Measurements from ENCODE around the gene WDR33. TPM values are rescaled to one million over a fixed set of nuclear protein-coding genes. Genes with fewer than 3 reads are reported as not detected.

WDR33 gene
- total and polyA plus RNA-seq, 2 of the 13 experiments (the other 11 are each of a cell fraction or from before 2014, with no cell fraction given) = 54.9 to 78.2 TPM

DNA sequence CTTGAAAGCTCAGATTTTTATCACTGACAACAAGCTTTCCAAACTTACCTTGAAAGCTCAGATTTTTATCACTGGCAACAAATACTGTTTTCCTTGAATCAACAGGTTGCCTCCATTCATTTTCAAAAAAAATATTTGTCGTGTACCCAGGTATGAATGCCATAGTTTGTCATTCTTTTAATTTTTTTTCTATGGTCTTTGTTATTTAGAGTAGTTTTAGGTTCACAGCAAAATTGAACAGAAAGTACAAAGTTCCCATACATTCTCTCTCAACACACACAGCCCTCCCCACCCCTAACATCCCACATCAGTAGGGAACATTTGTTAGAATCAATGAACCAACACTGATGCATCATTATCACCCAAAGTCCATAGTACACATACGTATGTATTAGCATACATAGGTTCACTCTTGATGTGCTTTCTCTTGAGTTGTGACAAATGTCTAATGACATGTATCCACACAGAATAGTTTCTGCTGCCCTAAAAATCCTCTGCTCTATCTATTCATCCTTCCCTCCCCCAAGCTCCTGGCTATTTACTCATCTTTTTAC, 25.9 kb downstream of the WDR33 start (continued):
- TF ChIP-seq TARDBP (CRISPR knock-in tag; IDR thresholded peaks at IDR 0.05) = peak; percentile 70; the same call in 1 of the 2 replicates
- peak; percentile 41; the same call in 1 of the 2 replicates for TF ChIP-seq KAT2B (IDR thresholded peaks at IDR 0.05; ENCODE audit: borderline replicate concordance, low read depth, low read length)
- TF ChIP-seq ZNF235 (CRISPR knock-in tag; IDR thresholded peaks at IDR 0.05; ENCODE audit: borderline replicate concordance) = no peak
- TF ChIP-seq ZNF674 (CRISPR knock-in tag; IDR thresholded peaks at IDR 0.05; ENCODE audit: low read depth) = no peak
- TF ChIP-seq NCOA2 (CRISPR knock-in tag; IDR thresholded peaks at IDR 0.05) = peak; percentile 53
- no peak for TF ChIP-seq MTF1 (CRISPR knock-in tag; IDR thresholded peaks at IDR 0.05)
- no peak for TF ChIP-seq NFE2L1 (CRISPR knock-in tag; IDR thresholded peaks at IDR 0.05; ENCODE audit: borderline replicate concordance)
- TF ChIP-seq, protein P1, sequence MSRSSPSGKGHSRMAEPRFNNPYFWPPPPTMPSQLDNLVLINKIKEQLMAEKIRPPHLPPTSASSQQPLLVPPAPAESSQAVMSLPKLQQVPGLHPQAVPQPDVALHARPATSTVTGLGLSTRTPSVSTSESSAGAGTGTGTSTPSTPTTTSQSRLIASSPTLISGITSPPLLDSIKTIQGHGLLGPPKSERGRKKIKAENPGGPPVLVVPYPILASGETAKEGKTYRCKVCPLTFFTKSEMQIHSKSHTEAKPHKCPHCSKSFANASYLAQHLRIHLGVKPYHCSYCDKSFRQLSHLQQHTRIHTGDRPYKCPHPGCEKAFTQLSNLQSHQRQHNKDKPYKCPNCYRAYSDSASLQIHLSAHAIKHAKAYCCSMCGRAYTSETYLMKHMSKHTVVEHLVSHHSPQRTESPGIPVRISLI (CRISPR knock-in tag; IDR thresholded peaks at IDR 0.05; ENCODE audit: borderline replicate concordance) = peak; percentile 65; the same call in 1 of the 2 replicates
- TF ChIP-seq IRF2 (CRISPR knock-in tag; IDR thresholded peaks at IDR 0.05) = peak; percentile 43; the same call in 1 of the 2 replicates
- peak; percentile 86; the same call in 1 of the 2 replicates for TF ChIP-seq ZNF557 (CRISPR knock-in tag; IDR thresholded peaks at IDR 0.05)
- no peak for TF ChIP-seq ZFP1 (CRISPR knock-in tag; IDR thresholded peaks at IDR 0.05)
- no peak for TF ChIP-seq ZSCAN22 (CRISPR knock-in tag; IDR thresholded peaks at IDR 0.05)
- TF ChIP-seq REPIN1 (CRISPR knock-in tag; IDR thresholded peaks at IDR 0.05; ENCODE audit: borderline replicate concordance, low read depth) = peak; percentile 63; the same call in 1 of the 2 replicates
- TF ChIP-seq ZNF629 (CRISPR knock-in tag; conservative IDR thresholded peaks at IDR 0.05) = no peak; the same call in 1 of the 2 replicates
- TF ChIP-seq ELF1 (CRISPR knock-in tag; IDR thresholded peaks at IDR 0.05) = no peak
- no peak for TF ChIP-seq ZNF34 (CRISPR knock-in tag; IDR thresholded peaks at IDR 0.05; ENCODE audit: borderline replicate concordance)
- TF ChIP-seq, protein P2, sequence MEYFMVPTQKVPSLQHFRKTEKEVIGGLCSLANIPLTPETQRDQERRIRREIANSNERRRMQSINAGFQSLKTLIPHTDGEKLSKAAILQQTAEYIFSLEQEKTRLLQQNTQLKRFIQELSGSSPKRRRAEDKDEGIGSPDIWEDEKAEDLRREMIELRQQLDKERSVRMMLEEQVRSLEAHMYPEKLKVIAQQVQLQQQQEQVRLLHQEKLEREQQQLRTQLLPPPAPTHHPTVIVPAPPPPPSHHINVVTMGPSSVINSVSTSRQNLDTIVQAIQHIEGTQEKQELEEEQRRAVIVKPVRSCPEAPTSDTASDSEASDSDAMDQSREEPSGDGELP (IDR thresholded peaks at IDR 0.05; ENCODE audit: borderline replicate concordance, low read depth) = no peak
- 0 out of 2 replicates have a peak, but pooled peaks have one; percentile 46 for TF ChIP-seq NFKBIZ (CRISPR knock-in tag; IDR thresholded peaks at IDR 0.05)
- peak; percentile 88; the same call in 1 of the 2 replicates for TF ChIP-seq GATAD2A (CRISPR knock-in tag; IDR thresholded peaks at IDR 0.05)
- TF ChIP-seq ZNF549 (CRISPR knock-in tag; IDR thresholded peaks at IDR 0.05) = no peak
- TF ChIP-seq DPF2 (CRISPR knock-in tag; IDR thresholded peaks at IDR 0.05; ENCODE audit: borderline replicate concordance, low read depth) = peak; percentile 61; the same call in 1 of the 2 replicates
- TF ChIP-seq ZFP90 (CRISPR knock-in tag; IDR thresholded peaks at IDR 0.05; ENCODE audit: borderline replicate concordance) = no peak
- TF ChIP-seq MEIS1 (CRISPR knock-in tag; IDR thresholded peaks at IDR 0.05; ENCODE audit: borderline replicate concordance) = no peak; the same call in 1 of the 2 replicates
- TF ChIP-seq ZNF761 (CRISPR knock-in tag; conservative IDR thresholded peaks at IDR 0.05) = 0 out of 2 replicates have a peak, but pooled peaks have one; percentile 30
- TF ChIP-seq KAT7 (CRISPR knock-in tag; IDR thresholded peaks at IDR 0.05; ENCODE audit: borderline replicate concordance) = no peak
- TF ChIP-seq, protein P3, sequence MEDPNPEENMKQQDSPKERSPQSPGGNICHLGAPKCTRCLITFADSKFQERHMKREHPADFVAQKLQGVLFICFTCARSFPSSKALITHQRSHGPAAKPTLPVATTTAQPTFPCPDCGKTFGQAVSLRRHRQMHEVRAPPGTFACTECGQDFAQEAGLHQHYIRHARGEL (CRISPR knock-in tag; IDR thresholded peaks at IDR 0.05) = no peak
- TF ChIP-seq ZNF20 (CRISPR knock-in tag; IDR thresholded peaks at IDR 0.05) = no peak
